ENCODE results near the gene KLHL3.

Gene KLHL3

GRCh38 chr5:137624786-137625349 lies 111.0 kb downstream of the KLHL3 start:
- H3K9me3 ChIP-seq (ENCODE audit: low read depth, low read length) = no peaks in the 10 kb centered on the region
- no peaks in the 10 kb centered on the region for H3K36me3 ChIP-seq (ENCODE audit: insufficient read depth, low read length)
- no peak overlapping the region for H3K4me3 ChIP-seq
- H3K9ac ChIP-seq (ENCODE audit: insufficient read length) = no peak overlapping the region
- DNase-seq (ENCODE audit: low read depth, low spot score) = no peak
- no peak for TF ChIP-seq POLR2AphosphoS5 (IDR thresholded peaks at IDR 0.05; ENCODE audit: borderline replicate concordance, low read depth, low read length)
- TF ChIP-seq FOXP2 (optimal IDR thresholded peaks at IDR 0.05; ENCODE audit: control extremely low read depth, extremely low read length, insufficient read depth) = no peak
- TF ChIP-seq EZH2 (IDR thresholded peaks at IDR 0.05) = no peak
- no peak overlapping the region for H3K27ac ChIP-seq

DNA sequence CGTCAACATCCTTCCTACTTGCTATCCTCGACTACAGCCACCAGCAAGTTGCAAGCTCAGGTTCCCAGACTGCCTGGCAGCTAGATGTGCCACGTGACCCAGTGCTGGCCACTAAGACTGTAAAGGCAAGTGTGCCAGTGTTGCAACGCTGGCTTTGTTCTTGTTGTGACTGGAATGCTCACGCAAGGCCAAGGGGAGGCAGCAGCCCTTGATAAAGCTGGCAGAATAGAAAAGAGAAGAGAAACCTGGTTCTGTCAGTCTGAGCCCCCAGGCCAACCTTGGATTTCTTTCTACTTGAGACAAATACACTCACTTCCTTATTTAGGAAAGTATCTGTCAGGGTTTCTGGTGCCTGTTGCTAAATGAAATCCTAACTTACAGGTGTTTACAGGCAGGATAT lies 113.0 kb downstream of the KLHL3 start:
- Histone ChIP-seq H3K9ac (ENCODE audit: insufficient read length) (no peak overlapping the region), H3K4me3 (no peak overlapping the region), H3K9me3 (ENCODE audit: low read depth, low read length) (no peaks in the 10 kb centered on the region), H3K36me3 (ENCODE audit: insufficient read depth, low read length) (no peaks in the 10 kb centered on the region), H3K27ac (no peak overlapping the region)
- no peak for DNase-seq (ENCODE audit: low read depth, low spot score)
- TF ChIP-seq POLR2AphosphoS5 (IDR thresholded peaks at IDR 0.05; ENCODE audit: borderline replicate concordance, low read depth, low read length) (no peak), FOXP2 (optimal IDR thresholded peaks at IDR 0.05; ENCODE audit: control extremely low read depth, extremely low read length, insufficient read depth) (no peak), EZH2 (IDR thresholded peaks at IDR 0.05) (no peak)

DNA sequence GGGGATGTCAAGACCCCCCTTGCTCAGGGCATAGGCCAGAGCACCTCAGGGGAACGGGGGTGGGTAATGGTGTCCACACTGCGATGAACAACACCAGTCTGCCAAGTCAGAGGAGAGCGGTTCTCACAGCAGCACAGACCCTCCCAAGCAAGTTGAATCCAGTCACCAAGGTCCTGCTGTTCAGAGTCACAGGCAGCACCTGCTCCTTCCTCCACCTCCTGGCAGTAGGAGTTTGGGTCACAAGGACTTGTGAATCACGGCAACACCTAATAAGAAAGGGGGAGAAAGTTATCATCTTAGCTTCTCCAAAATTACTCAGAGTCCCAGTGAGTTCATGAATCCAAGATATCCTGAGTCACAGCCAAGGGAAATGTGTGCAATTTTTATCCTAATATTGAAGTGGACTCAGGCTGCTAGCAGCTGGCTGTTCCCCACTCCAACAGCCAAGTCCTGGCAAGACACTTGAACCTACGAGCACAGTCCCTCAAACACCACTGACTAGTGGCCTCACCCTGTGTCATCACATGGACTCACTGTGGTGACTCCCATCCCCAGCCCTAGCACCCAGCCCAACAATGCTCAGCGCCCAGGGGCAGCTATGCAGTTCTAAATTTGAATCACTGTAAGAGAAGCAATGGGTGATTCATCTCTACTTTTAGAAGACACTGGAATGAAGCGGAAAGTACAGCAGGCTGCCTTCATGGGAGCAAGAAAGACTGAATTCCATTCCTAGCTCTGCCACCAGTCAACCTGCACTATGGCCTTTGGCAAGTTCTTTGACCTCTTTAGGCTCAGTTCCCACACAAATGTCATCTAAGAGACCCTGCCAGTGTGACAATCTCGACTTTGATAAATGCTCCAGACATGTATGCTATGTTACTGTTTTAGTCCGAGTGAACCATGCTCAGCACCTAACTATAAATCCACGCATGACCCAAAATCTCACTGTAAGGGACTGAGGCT lies 113.7 kb downstream of the KLHL3 start:
- Histone ChIP-seq H3K27ac (no peak overlapping the region), H3K9me3 (ENCODE audit: low read depth, low read length) (no peaks in the 10 kb centered on the region), H3K36me3 (ENCODE audit: insufficient read depth, low read length) (no peaks in the 10 kb centered on the region), H3K4me3 (no peak overlapping the region), H3K9ac (ENCODE audit: insufficient read length) (no peak overlapping the region)
- TF ChIP-seq FOXP2 (optimal IDR thresholded peaks at IDR 0.05; ENCODE audit: control extremely low read depth, extremely low read length, insufficient read depth) (no peak), POLR2AphosphoS5 (IDR thresholded peaks at IDR 0.05; ENCODE audit: borderline replicate concordance, low read depth, low read length) (no peak), EZH2 (IDR thresholded peaks at IDR 0.05) (no peak)
- no peak for DNase-seq (ENCODE audit: low read depth, low spot score)

DNA sequence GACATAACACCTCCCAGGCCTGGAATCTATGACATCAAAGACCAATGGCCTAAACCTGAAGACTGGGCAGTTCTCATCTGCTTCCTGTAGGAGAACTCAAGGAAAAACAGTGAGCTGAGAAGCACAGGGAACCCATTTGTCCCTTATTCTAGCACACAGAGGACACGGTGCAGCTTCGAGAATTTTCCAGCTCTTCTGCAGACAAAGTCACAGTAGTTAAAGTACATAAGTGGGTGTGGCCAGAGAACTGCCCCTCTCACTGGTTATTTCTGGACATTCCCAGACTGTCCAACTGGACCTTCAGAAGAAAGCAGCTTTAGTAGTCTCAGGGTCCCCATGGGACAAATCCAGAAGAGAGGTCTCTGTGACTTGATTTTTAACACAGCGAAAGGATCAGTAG lies 114.6 kb downstream of the KLHL3 start:
- H3K27ac ChIP-seq = no peak overlapping the region
- no peak for TF ChIP-seq FOXP2 (optimal IDR thresholded peaks at IDR 0.05; ENCODE audit: control extremely low read depth, extremely low read length, insufficient read depth)
- no peaks in the 10 kb centered on the region for H3K9me3 ChIP-seq (ENCODE audit: low read depth, low read length)
- no peak overlapping the region for H3K4me3 ChIP-seq
- no peak for DNase-seq (ENCODE audit: low read depth, low spot score)
- H3K9ac ChIP-seq (ENCODE audit: insufficient read length) = no peak overlapping the region
- H3K36me3 ChIP-seq (ENCODE audit: insufficient read depth, low read length) = no peaks in the 10 kb centered on the region

DNA sequence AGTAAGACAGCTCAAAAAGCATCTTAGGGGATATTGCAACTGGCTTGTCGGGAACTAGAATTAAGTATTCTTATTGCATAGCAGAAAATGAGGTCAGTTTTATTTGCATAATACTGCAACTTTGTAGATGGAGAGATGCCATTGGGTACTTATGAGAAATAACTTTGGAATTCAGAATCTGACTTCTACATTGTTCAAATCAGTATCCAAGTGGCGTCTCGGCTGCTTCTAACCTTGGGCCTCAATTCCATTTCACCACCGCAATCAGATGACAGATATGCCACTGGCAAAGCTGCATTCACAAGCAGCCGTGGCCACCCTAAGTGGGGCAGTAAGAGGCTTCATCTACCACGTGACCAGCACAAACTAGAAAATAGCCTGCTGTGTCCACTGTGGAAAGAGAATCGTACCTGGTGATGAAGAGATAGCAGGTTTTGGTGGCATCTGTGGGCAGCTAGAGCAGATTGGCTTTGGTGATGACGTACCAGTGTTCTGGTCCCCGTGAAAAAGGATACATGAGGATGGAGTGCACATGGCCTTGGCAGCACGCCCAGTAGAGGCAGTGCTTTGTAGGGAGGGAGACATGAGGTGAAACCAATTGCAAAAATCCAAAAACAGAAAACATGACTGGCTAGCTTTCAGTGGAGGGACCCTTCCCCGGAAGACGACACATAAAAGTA lies 116.6 kb downstream of the KLHL3 start:
- no peaks in the 10 kb centered on the region for H3K36me3 ChIP-seq (ENCODE audit: insufficient read depth, low read length)
- no peaks in the 10 kb centered on the region for H3K9me3 ChIP-seq (ENCODE audit: low read depth, low read length)
- no peak for DNase-seq (ENCODE audit: low read depth, low spot score)
- no peak overlapping the region for H3K9ac ChIP-seq (ENCODE audit: insufficient read length)
- H3K27ac ChIP-seq = no peak overlapping the region
- TF ChIP-seq EZH2 (IDR thresholded peaks at IDR 0.05) (no peak), POLR2AphosphoS5 (IDR thresholded peaks at IDR 0.05; ENCODE audit: borderline replicate concordance, low read depth, low read length) (no peak), FOXP2 (optimal IDR thresholded peaks at IDR 0.05; ENCODE audit: control extremely low read depth, extremely low read length, insufficient read depth) (no peak)
- H3K4me3 ChIP-seq = no peak overlapping the region

DNA sequence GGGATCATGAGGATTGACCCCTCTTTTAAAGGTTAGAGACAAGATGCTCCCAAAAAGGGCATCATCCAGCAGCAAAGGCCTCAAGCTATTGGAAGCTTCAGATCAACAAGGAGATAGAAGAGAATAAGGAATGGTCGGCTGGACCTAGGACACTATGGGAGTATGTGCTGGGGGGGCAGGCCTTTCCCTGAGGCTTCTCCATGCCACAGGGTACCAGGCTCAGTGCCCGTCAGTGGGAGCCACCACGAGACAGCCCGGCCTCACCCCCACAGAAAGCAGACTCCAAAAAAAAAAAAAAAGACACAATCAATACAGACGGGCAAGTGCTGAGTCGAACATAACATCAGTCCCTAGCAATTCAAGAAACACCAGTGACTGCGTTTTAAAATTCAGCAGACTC lies 117.4 kb downstream of the KLHL3 start:
- DNase-seq (ENCODE audit: low read depth, low spot score) = no peak
- TF ChIP-seq FOXP2 (optimal IDR thresholded peaks at IDR 0.05; ENCODE audit: control extremely low read depth, extremely low read length, insufficient read depth) (no peak), POLR2AphosphoS5 (IDR thresholded peaks at IDR 0.05; ENCODE audit: borderline replicate concordance, low read depth, low read length) (no peak), EZH2 (IDR thresholded peaks at IDR 0.05) (no peak)
- no peak overlapping the region for H3K9ac ChIP-seq (ENCODE audit: insufficient read length)
- no peaks in the 10 kb centered on the region for H3K9me3 ChIP-seq (ENCODE audit: low read depth, low read length)
- no peak overlapping the region for H3K27ac ChIP-seq
- H3K36me3 ChIP-seq (ENCODE audit: insufficient read depth, low read length) = no peaks in the 10 kb centered on the region
- H3K4me3 ChIP-seq = no peak overlapping the region

GRCh38 chr5:137617528-137618205 lies 118.2 kb downstream of the KLHL3 start:
- DNase-seq (ENCODE audit: low read depth, low spot score) = no peak
- Histone ChIP-seq H3K36me3 (ENCODE audit: insufficient read depth, low read length) (no peaks in the 10 kb centered on the region), H3K9me3 (ENCODE audit: low read depth, low read length) (no peaks in the 10 kb centered on the region), H3K9ac (ENCODE audit: insufficient read length) (no peak overlapping the region), H3K27ac (no peak overlapping the region), H3K4me3 (no peak overlapping the region)
- TF ChIP-seq EZH2 (IDR thresholded peaks at IDR 0.05) (no peak), POLR2AphosphoS5 (IDR thresholded peaks at IDR 0.05; ENCODE audit: borderline replicate concordance, low read depth, low read length) (no peak), FOXP2 (optimal IDR thresholded peaks at IDR 0.05; ENCODE audit: control extremely low read depth, extremely low read length, insufficient read depth) (no peak)

GRCh38 chr5:137616046-137616445 lies 119.8 kb downstream of the KLHL3 start:
- Histone ChIP-seq H3K27ac (no peak overlapping the region), H3K9me3 (ENCODE audit: low read depth, low read length) (no peaks in the 10 kb centered on the region), H3K4me3 (no peak overlapping the region), H3K9ac (ENCODE audit: insufficient read length) (no peak overlapping the region), H3K36me3 (ENCODE audit: insufficient read depth, low read length) (no peaks in the 10 kb centered on the region)
- TF ChIP-seq POLR2AphosphoS5 (IDR thresholded peaks at IDR 0.05; ENCODE audit: borderline replicate concordance, low read depth, low read length) (no peak), EZH2 (IDR thresholded peaks at IDR 0.05) (no peak), FOXP2 (optimal IDR thresholded peaks at IDR 0.05; ENCODE audit: control extremely low read depth, extremely low read length, insufficient read depth) (no peak)
- no peak for DNase-seq (ENCODE audit: low read depth, low spot score)
